ENCODE results near the gene AZI2.

DNA sequence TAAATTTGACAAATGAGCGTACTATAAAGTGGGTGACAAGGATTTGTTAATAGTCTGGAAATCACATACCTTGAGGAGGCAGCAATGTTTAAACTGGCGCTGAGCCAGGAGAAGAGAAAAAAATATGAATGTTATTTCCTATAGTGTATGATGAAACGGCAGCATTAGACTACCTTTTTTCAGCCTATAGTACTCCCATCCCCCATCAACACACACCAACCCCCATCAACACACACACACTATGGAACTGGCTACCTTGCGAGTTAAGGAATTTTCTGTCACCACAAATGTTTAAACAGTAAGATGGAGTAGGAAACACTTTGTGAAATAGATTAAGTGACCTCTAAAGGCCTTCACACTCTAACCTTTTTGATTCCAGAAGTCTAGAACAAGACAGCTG is 46.9 kb downstream of the AZI2 start:
- TF ChIP-seq CTCF (IDR thresholded peaks at IDR 0.05) (no peak), EZH2 (IDR thresholded peaks at IDR 0.05) (no peak)
